Myocyte (in vitro differentiated cells): ENCODE results near the gene FEZF1. TPM values are rescaled to one million over a fixed set of nuclear protein-coding genes. Genes with fewer than 3 reads are reported as not detected.

Source experiments
- DNase-seq: peaks from one replicate; pipeline ENCODE4 v3.0.0-alpha.2; 2012; ENCODE audit warnings: low read depth
- total RNA-seq: library from RNA; depleted of rRNA; stranded (reverse); fragments of >200 nt; gene quantifications from 2 replicates; pipeline ENCODE4 v1.2.3, GENCODE V29; 2014

The FEZF1 gene
- total RNA-seq, 1 donor from 2014 or later = not detected

DNA sequence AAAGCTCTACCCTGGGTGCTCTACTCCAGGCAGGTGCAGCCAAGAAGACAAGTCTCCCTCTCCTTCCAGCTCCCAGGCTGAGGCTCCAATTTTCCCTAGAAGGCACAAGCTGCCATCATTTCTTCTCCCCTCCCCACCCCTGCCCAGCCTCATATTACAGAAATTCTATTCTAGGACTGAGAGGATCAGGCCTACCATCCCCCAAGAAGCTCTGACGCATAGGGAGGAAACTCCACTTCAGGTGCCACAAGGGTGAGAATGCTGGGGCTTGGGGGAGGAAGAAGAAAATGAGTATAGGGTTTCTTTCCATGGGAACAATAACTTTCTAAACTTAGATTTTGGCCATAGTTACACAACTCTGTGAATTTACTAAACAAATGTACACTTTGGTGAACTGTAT, 35.3 kb downstream of the FEZF1 start:
- DNase-seq = no peak

- no peak for DNase-seq
Observed at GRCh38 chr7:122268101-122268500, 36.4 kb downstream of the FEZF1 start.

- DNase-seq = no peak
Observed at GRCh38 chr7:122262246-122262645, 42.3 kb downstream of the FEZF1 start.

GRCh38 chr7:122261442-122261841, 43.1 kb downstream of the FEZF1 start:
- DNase-seq = no peak

DNA sequence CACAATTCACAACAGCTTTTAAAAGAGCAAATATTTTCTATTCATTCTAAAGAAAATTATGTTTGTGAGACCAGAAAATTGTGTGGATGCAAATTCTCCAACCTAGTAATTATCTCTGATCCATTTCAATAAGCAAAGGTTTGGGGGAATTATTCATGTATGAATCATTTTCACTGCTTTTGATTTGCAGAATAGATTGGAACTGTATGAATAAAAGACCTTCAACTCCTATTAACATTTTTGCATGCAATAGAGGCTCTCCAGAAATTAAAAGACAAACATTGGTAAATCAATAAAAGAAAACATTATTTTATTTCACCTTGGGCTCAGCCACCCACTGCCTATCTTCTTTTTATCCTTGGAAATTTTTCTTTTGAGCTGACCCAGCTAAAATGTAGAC, 43.5 kb downstream of the FEZF1 start:
- no peak for DNase-seq

- no peak for DNase-seq
Observed at GRCh38 chr7:122260336-122260735, 44.2 kb downstream of the FEZF1 start.

DNA sequence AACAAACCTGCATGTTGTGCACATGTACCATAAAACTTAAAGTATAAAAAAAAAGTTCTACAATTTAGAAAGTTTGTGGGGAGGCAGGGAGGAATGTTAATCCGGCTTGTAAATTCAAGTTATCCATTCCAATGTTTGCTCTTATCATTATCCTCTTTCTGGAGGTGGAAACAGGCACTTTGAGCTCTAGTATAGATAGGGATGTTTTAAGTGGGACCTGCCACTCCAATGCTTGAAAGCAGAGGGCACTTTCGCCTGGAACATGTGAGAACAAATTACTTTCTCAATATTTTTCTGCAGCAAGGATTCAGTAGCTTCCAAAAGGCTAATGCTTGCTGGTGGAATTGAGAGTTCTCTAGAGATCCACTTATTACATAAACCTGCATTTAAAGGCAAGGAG, 45.6 kb downstream of the FEZF1 start:
- no peak for DNase-seq

DNA sequence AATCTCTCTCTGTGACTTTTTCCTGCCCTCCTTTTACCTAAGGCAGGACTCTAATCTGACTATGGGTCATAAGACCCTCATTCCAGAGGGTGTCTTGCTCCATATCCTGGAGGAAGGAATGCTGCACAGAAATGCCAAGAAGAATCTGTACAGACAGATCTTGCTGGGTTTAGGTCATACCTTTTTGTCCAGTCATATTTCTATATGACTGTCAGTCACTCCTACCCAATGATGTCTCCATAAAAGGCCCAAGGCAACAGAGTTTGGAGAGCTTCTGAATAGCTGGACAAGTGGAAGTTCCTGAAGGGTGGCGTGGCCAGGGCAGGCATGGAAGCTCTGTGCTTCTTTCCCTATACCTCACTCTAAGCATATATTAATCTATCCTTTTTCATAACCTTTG, 47.5 kb downstream of the FEZF1 start:
- DNase-seq = no peak

GRCh38 chr7:122256046-122256445, 48.5 kb downstream of the FEZF1 start:
- no peak for DNase-seq

- DNase-seq = no peak
Observed at GRCh38 chr7:122255454-122255853, 49.1 kb downstream of the FEZF1 start.

Other genes starting within 250 kb of the FEZF1 start
- gene AASS, start 160.5 kb downstream of the FEZF1 start, total RNA-seq = 20.1 and 23.6 TPM in 2 replicates